ENCODE data around the gene EPB41L2.
"Not testable (repeated sequence)": the region's sequence is repeated elsewhere in the genome, so short reads cannot be mapped to it uniquely, and the experiment has no call there.

Gene EPB41L2

GRCh38 chr6:131036143-131036542, 26.9 kb downstream of the EPB41L2 start:
- no peak for DNase-seq (ENCODE audit: low read depth)

DNA sequence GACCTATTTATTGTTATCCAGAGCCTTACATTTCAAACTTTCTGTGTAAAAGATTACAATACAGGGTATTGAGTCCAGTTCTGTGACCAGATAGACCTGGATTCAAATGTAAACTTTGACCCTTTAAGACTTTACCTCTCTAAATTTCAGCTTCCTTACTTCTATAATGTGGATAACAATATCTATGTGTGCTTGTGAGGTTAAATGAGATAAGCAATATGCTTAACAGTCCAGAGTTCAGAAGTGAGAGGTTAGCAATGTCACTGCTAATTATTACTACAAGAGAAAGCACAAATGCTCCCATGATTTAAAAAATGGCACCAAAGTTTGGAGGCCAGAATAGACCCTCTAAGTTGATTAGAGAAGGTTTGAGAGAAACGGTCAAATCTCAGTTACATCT, 27.5 kb downstream of the EPB41L2 start:
- DNase-seq (ENCODE audit: low read depth), result no peak

- no peak for DNase-seq (ENCODE audit: low read depth)
These were observed 29.4 kb downstream of the EPB41L2 start for GRCh38 chr6:131033631-131034030.

GRCh38 chr6:131029626-131030297, 33.3 kb downstream of the EPB41L2 start:
- no peak for DNase-seq (ENCODE audit: low read depth)

- no peak for DNase-seq (ENCODE audit: low read depth)
These were observed 35.7 kb downstream of the EPB41L2 start for GRCh38 chr6:131027326-131027725.

- no peak for DNase-seq (ENCODE audit: low read depth)
These were observed 36.8 kb downstream of the EPB41L2 start for GRCh38 chr6:131026243-131026642.

GRCh38 chr6:131024565-131024964, 38.5 kb downstream of the EPB41L2 start:
- no peak for DNase-seq (ENCODE audit: low read depth)

DNA sequence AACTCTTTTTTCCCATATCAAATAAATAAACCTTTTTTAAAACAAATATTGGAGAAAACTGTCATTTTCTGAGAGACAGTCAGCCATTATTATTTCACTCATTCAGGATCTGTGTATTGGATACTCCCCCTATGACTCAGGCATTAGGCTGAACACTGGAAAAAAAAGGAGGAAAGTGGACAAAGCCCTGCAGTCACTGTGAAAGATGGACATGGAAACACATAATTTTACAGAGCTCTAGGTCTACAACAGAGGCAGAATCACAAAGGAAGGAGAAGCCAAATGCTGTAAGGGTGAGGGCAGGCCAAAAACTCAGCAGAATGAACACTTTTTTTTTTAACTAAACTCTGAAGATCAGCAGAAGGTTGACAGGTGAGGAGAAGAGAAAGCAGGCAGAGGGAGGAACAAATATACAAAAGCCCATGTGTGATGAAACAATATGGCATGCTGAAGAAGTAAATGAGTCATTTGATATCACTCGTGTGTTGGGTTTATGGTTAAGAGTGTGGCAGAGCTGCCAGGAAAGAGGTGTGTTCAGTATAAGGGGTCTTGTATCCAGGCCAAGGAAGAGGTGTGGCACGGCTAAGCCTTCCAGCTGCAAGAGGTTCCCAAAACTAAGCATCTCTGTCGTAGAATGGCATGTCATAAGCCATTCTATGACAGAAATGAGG, 39.1 kb downstream of the EPB41L2 start:
- no peak for DNase-seq (ENCODE audit: low read depth)

DNA sequence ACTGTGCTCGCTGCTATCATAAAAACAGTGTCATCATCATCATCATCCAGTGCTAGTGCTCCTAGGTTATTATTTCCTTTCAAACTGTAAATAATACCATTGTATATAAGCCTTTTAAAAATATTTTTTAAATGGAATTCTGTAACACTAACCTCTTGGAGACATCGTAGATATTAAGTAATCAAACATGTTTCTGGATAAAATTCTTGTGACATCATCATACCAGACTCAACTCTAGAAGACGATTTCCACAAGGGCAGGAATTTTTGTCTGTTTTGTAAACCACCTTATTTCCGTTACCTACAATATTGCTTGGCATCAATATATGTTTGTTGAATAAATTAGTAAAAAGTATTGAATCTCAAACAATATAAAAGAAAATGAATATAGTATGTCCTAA, 40.4 kb downstream of the EPB41L2 start:
- no peak for DNase-seq (ENCODE audit: low read depth)

DNA sequence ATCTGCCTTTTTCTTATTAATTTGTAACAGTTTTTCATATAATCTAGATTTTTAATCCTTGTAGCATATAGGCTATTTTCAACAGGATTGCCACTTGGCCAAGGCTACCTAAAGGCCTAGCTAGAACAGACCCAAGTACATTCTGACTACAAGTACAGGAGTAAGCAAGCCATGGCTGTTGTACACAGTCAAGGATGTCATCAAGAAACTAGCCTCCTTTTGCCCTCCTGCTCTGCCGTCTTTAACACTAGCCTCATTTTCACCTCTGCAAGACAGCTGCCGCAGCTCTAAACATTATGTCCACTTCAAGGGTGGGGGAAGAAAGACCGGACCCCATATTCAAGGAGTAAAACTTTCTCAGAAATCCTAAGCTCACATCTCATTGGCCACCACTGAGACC, 45.1 kb downstream of the EPB41L2 start:
- no peak for DNase-seq (ENCODE audit: low read depth)

DNA sequence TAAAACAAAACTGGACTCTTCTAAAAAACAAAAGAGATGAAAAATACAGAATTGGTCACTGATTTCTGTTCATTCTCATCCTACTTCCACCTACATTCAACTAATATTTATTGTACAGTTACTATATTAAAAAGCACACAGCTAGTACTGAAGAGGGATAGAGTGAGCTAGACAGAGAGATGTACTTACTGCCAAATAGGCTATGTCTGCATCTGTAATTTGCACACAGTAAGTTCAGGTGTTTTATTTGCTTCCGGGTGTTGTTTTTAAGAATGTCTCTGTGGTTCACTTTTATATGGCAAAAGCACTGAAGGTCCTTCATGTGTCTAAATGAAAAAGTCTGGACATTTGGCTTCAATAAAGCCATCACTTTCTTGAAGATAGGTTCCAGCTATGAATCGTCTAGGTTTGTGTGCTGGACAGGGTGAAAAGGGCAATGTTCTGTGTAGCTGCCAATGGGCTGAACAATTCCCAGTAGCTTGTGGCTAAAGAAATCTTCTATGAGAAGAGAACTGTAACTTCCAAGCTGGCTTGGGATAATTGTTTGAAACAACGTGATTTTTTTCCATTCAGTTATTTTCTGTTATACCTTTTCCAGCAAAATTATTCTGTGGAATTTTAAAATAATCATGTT, 47.3 kb downstream of the EPB41L2 start:
- DNase-seq (ENCODE audit: low read depth), result no peak

DNA sequence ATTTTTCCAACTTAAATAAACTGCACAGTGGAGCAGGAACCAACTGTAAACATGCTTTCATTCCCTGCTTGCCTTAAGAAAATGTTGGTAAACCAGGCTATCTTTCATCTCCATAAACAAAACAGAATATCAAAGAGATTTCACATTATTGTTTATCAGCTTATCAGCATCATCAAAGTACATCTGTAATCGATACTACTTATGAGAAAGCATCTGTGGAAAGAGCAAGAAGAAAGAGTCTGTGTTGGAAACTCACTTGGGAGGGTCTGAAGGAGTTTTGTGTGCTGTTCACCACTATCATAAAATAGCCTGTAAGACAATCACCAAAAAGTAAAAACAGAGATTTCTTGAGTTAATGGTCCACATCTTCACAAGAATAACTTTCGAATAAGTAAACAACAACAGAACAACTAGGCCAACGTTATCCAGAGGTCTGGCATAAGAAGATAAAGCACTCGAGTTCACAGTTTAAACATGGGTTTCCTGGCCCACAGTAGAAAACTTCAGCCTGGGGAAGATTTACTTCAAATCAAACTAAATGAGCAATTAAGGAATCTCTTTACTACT, 47.9 kb downstream of the EPB41L2 start:
- no peak for DNase-seq (ENCODE audit: low read depth)

DNA sequence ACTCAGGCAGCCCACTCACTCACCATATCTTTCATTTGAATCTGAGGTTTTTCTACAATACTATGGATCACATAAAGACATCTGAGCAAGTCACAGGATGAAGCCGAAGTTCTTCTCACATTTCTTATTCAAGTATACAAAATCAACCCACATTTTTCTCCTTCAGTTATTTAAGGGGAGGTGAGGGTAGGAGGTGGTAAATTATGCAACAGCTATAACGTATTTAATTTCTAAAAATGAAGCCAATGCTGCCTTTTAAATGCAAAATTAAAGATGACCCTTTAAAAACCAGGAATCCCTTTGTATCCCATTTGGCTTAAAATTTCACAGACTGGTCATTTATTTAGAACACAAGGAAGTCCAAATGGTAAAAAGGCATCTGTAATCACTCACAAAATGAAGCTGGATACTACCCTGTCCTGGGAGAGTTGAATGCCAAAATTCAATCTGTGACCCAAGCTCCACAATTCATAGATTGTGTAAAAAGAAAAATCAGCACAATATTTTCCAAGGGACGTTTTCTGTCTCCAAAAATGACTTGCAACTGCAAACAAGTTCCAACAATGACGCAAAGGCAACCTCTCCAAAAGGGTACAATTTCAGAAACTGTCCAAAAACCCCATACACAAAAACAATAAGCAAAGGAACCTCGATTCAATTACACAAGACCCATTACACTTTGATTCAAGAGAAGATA, 48.8 kb downstream of the EPB41L2 start:
- no peak for DNase-seq (ENCODE audit: low read depth)

GRCh38 chr6:131013495-131013894, 49.5 kb downstream of the EPB41L2 start:
- no peak for DNase-seq (ENCODE audit: low read depth)

GRCh38 chr6:131009790-131010189, 53.3 kb downstream of the EPB41L2 start:
- no peak for DNase-seq (ENCODE audit: low read depth)

DNA sequence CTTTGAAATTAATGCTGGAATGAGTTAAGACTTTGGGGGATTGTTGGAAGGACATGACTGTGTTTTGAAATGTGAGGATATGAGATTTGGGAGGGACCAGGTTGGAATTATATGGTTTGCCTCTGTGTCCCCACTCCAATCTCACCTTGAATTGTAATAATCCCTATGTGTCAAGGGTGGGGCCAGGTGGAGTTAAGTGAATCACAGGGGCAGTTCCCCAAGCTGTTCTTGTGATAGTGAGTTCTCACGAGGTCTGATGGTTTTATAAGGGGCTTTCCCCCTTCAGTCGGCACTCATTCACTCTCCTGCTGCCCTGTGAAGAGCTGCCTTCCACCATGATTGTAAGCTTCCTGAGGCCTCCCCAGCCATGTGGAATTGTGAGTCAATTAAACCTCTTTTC, 54.1 kb downstream of the EPB41L2 start:
- DNase-seq (ENCODE audit: low read depth), result not testable (repeated sequence)

- not testable (repeated sequence) for DNase-seq (ENCODE audit: low read depth)
These were observed 55.1 kb downstream of the EPB41L2 start for GRCh38 chr6:131007964-131008363.

GRCh38 chr6:131007286-131007685, 55.8 kb downstream of the EPB41L2 start:
- DNase-seq (ENCODE audit: low read depth), result no peak

DNA sequence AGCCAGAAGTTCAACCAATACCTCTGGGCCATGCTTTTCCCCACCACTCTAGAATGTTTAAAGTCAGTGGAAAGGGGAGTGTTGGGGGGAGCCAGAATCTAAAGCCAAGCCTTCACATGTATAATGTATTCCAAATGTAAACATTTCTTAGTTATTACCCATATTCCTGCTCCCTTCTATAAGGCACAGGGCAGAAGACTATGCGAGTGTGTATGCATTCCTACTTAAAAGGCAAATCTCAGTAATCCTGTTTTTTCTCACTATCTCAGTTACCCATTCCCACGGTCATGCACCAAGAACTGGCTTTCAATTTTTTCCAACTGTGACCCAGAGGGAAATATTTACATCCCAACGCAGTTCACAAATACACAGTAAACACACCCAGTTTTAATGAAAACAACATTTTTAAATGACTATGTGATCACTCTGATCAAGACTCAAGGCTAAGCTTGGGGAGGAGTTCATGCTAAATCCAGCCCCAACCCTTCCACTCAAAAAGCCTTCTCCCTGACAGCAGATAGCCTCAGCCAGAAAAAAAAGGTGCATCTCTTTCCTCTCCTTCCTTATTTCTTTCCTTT, 57.5 kb downstream of the EPB41L2 start:
- DNase-seq (ENCODE audit: low read depth), result no peak

- no peak for DNase-seq (ENCODE audit: low read depth)
These were observed 58.1 kb downstream of the EPB41L2 start for GRCh38 chr6:131004936-131005335.

- no peak for DNase-seq (ENCODE audit: low read depth)
These were observed 58.7 kb downstream of the EPB41L2 start for GRCh38 chr6:131004387-131004755.
